ENCODE measurements around the gene CYSTM1. TPM values are rescaled to one million over a fixed set of nuclear protein-coding genes. Genes with fewer than 3 reads are reported as not detected.

Gene CYSTM1
- total RNA-seq, 1 donor from 2014 or later: 51.6 TPM

DNA sequence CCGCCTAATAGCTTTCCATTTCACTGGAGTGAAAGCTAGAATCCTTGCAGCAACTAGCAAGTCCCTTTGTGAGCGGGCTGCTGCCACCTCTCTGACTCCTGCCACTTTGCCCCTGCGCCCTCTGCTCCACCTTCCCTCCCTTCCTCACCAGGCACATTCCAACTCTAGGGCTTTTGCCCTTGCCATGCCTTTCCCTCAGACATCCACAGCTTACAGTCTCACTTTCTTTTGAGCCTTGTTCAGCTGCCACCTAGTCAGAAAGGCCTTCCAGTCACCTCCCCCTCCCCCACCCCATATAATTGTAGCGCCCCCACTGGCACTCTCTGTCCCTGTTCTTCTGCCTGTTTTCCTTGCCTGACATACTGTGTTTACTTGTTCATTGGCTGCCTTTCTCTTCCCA lies 31.0 kb downstream of the CYSTM1 start:
- Histone ChIP-seq H3K9me3 (no peaks in the 10 kb centered on the region), H3K27me3 (no peaks in the 10 kb centered on the region), H3K27ac (no peak overlapping the region), H3K4me3 (no peak overlapping the region), H3K36me3 (no peaks in the 10 kb centered on the region), H3K4me1 (no peaks in the 10 kb centered on the region)
- intact Hi-C loops (cut with DNase I): no loop called here
- DNase-seq (ENCODE audit: extremely low spot score in 2 of 2): no peak
- TF ChIP-seq, protein P1, sequence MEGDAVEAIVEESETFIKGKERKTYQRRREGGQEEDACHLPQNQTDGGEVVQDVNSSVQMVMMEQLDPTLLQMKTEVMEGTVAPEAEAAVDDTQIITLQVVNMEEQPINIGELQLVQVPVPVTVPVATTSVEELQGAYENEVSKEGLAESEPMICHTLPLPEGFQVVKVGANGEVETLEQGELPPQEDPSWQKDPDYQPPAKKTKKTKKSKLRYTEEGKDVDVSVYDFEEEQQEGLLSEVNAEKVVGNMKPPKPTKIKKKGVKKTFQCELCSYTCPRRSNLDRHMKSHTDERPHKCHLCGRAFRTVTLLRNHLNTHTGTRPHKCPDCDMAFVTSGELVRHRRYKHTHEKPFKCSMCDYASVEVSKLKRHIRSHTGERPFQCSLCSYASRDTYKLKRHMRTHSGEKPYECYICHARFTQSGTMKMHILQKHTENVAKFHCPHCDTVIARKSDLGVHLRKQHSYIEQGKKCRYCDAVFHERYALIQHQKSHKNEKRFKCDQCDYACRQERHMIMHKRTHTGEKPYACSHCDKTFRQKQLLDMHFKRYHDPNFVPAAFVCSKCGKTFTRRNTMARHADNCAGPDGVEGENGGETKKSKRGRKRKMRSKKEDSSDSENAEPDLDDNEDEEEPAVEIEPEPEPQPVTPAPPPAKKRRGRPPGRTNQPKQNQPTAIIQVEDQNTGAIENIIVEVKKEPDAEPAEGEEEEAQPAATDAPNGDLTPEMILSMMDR (IDR thresholded peaks at IDR 0.05): no peak
- no peak for TF ChIP-seq POLR2A (IDR thresholded peaks at IDR 0.05)
- TF ChIP-seq POLR2AphosphoS5 (IDR thresholded peaks at IDR 0.05; ENCODE audit: insufficient read depth in 1 of 2, low read depth in 1 of 2): no peak

DNA sequence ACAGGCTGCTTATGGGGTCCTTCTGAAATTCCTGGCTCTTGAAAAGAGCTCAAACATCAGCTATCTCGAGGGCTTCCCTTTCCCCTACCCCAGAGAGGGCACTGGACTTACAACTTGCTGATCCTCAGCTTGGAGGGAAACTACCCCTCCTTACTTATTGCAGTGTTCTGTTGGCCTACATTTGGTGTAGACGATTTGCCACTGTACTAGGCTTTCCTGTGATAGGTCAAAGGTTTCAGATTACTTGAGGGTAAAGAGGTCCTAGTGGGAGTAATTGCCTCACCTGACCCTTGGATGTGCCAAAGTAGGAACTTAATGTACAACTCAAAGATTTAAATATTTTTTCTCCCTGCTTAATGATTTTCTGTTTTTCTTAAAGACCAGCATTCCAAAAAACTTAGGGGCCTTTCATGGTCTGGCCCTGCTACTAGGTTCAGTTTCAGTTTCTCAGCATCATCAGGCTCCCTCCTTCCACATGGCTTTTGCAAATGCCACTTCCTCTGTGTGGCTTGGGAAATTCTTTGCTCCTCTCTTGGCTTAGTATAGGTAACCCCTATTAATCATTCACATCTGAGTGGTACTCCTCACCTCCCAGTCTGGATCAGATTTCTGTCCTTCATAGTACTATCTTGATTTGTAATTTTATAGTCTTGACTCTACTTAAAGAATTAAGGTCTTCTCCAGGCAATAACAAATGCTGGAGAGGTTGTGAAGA lies 32.4 kb downstream of the CYSTM1 start:
- no peaks in the 10 kb centered on the region for H3K4me1 ChIP-seq

DNA sequence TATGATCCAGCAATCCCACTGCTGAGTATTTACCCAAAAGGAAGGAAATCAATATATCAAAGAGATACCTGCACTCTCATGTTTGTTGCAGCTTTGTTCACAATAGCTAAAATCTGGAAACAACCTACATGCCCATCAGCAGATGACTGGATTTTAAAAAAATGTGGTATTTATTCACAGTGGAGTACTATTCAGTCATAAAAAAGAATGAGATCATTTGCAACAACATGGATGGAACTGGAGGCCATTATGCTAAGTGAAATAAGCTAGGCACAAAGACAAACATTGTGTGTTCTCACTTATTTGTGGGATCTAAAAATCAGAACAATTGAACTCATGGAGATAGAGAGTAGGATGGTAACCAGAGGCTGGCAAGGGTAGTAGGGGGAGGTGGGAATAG lies 33.1 kb downstream of the CYSTM1 start:
- no peak for TF ChIP-seq POLR2A (IDR thresholded peaks at IDR 0.05)
- TF ChIP-seq, protein P1 (IDR thresholded peaks at IDR 0.05): no peak
- TF ChIP-seq POLR2AphosphoS5 (IDR thresholded peaks at IDR 0.05; ENCODE audit: insufficient read depth in 1 of 2, low read depth in 1 of 2): no peak

More for the DNA sequence above, 32.4 kb downstream of the CYSTM1 start:
- no peaks in the 10 kb centered on the region for H3K27me3 ChIP-seq
- no peak overlapping the region for H3K4me3 ChIP-seq
- H3K27ac ChIP-seq: no peak overlapping the region
- TF ChIP-seq, protein P1 (IDR thresholded peaks at IDR 0.05): no peak
- TF ChIP-seq POLR2A (IDR thresholded peaks at IDR 0.05) (no peak), POLR2AphosphoS5 (IDR thresholded peaks at IDR 0.05; ENCODE audit: insufficient read depth in 1 of 2, low read depth in 1 of 2) (no peak)
- DNase-seq (ENCODE audit: extremely low spot score in 2 of 2): no peak
- intact Hi-C loops (cut with DNase I): no loop called here
- H3K36me3 ChIP-seq: no peaks in the 10 kb centered on the region
- no peaks in the 10 kb centered on the region for H3K9me3 ChIP-seq

DNA sequence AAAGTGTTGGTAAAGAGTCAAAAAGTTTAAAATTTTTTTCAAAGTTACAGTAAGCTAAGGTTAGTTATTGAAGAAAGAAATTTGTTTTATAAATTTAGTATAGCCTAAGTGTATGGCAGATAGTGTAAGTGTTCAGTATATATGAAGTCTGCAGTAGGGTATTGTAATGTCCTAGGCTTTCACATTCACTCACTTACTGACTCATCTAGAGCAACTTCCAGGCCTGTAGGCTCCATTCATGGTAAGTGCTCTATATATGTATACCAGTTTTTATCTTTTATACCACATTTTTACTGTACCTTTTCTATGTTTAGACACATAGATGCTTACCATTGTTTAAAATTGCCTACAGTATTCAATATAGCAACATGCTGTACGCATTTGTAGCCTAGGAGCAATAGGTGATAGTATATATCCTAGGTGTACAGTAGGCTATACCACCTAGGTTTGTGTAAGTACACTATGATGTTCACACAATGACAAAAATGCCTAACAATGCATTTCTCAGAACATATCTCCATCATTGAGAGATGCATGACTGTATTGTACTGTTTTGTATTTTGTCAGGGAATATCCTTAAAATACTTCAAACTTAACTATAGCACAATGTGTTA lies 38.5 kb downstream of the CYSTM1 start:
- Histone ChIP-seq H3K9me3 (no peaks in the 10 kb centered on the region), H3K27me3 (no peaks in the 10 kb centered on the region), H3K27ac (no peak overlapping the region), H3K4me1 (no peaks in the 10 kb centered on the region), H3K36me3 (no peaks in the 10 kb centered on the region), H3K4me3 (no peak overlapping the region)
- TF ChIP-seq POLR2A (IDR thresholded peaks at IDR 0.05) (no peak), POLR2AphosphoS5 (IDR thresholded peaks at IDR 0.05; ENCODE audit: insufficient read depth in 1 of 2, low read depth in 1 of 2) (no peak)
- TF ChIP-seq, protein P1 (IDR thresholded peaks at IDR 0.05): no peak
- no peak for DNase-seq (ENCODE audit: extremely low spot score in 2 of 2)
- intact Hi-C loops (cut with DNase I): no loop called here

More for the DNA sequence above, 33.1 kb downstream of the CYSTM1 start:
- intact Hi-C loops (cut with DNase I): no loop called here
- Histone ChIP-seq H3K4me1 (no peaks in the 10 kb centered on the region), H3K9me3 (no peaks in the 10 kb centered on the region), H3K27me3 (no peaks in the 10 kb centered on the region), H3K4me3 (no peak overlapping the region), H3K27ac (no peak overlapping the region), H3K36me3 (no peaks in the 10 kb centered on the region)
- DNase-seq (ENCODE audit: extremely low spot score in 2 of 2): no peak

DNA sequence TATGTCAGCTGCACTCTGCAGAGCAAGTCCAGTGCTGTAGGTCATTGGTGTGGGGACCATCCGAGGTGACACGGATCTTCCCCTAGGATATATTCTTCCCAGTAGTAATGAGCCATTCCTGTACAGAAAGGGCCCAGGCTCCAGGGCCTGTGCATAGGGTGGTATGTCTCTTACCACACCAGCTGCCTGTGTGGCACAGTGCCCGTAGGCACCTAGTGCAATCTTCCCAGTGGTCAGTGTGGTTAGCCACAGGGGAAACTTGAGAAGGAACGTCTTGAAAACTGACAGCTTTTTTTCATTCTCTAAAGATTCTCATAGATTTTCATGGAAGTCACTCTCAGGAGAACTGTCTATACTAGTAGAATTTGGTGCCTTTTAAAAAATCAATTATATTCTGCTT lies 39.8 kb downstream of the CYSTM1 start:
- no peak for DNase-seq (ENCODE audit: extremely low spot score in 2 of 2)
- H3K27ac ChIP-seq: no peak overlapping the region

More for the DNA sequence above, 39.8 kb downstream of the CYSTM1 start:
- no peaks in the 10 kb centered on the region for H3K9me3 ChIP-seq
- no peaks in the 10 kb centered on the region for H3K36me3 ChIP-seq
- no peak overlapping the region for H3K4me3 ChIP-seq
- intact Hi-C loops (cut with DNase I): no loop called here
- TF ChIP-seq POLR2A (IDR thresholded peaks at IDR 0.05) (no peak), POLR2AphosphoS5 (IDR thresholded peaks at IDR 0.05; ENCODE audit: insufficient read depth in 1 of 2, low read depth in 1 of 2) (no peak)
- TF ChIP-seq, protein P1 (IDR thresholded peaks at IDR 0.05): no peak
- H3K27me3 ChIP-seq: no peaks in the 10 kb centered on the region
- no peaks in the 10 kb centered on the region for H3K4me1 ChIP-seq
